GM23338 (cell line): ENCODE results near the gene UNC5C. TPM values are rescaled to one million over a fixed set of nuclear protein-coding genes. Genes with fewer than 3 reads are reported as not detected.

ENCODE experiments used
- CREB1 ChIP-seq: fragments of 250-450 bp; sonication (Bioruptor Pico); IDR thresholded peaks from 2 replicates; pipeline ENCODE4 v1.5.0; 2020; ENCODE audit warnings: low read depth, mild to moderate bottlenecking, moderate library complexity
- REST ChIP-seq: IDR thresholded peaks from one replicate; pipeline ENCODE4 v1.6.1; 2018; ENCODE audit warnings: antibody characterized with exemption; ENCODE audit not compliant: unreplicated experiment
- ZNF114 ChIP-seq: fragments of 250-450 bp; sonication (Bioruptor Pico); IDR thresholded peaks from 2 replicates; pipeline ENCODE4 v1.5.0; 2020; ENCODE audit warnings: mild to moderate bottlenecking, moderate library complexity
- ZNF462 ChIP-seq: fragments of 250-450 bp; sonication (Bioruptor Pico); IDR thresholded peaks from 2 replicates; pipeline ENCODE4 v1.5.0; 2020; ENCODE audit warnings: mild to moderate bottlenecking, moderate library complexity
- polyA plus RNA-seq: library from polyadenylated mRNA; unstranded; fragments of >200 nt; fragmentation: Nextera tagmentation; extraction: Ambion mirVana; gene quantifications from 2 replicates; pipeline ENCODE4 v1.2.1, GENCODE V29; 2016
- total RNA-seq: library from RNA; depleted of rRNA; stranded (reverse); fragments of >200 nt; shearing (Covaris generic); gene quantifications from 2 replicates; pipeline ENCODE4 v1.2.3, GENCODE V29; 2014

Gene UNC5C
- total and polyA plus RNA-seq, 2 experiments from 2014 or later, result 0.08 to 0.21 TPM

- TF ChIP-seq REST (no peak), CREB1 (CRISPR knock-in tag) (no peak), ZNF114 (CRISPR knock-in tag) (no peak), ZNF462 (CRISPR knock-in tag) (no peak)
Observed at GRCh38 chr4:95197353-95197752, 351.4 kb downstream of the UNC5C start (continued).
